HepG2 (cell line): ENCODE measurements around the gene NLRC4. TPM values are rescaled to one million over a fixed set of nuclear protein-coding genes. Genes with fewer than 3 reads are reported as not detected.

Experiments used
- AHDC1 ChIP-seq: sonication (generic); formaldehyde crosslinking; IDR thresholded peaks from 2 replicates; pipeline ENCODE4 v1.5.1; 2020; ENCODE audit warnings: mild to moderate bottlenecking, missing genetic modification reagents, borderline replicate concordance
- HMG20A ChIP-seq: IDR thresholded peaks from 2 replicates; pipeline ENCODE4 v1.6.1; 2016; ENCODE audit warnings: borderline replicate concordance
- HOXA9 ChIP-seq: sonication (generic); formaldehyde crosslinking; IDR thresholded peaks from 2 replicates; pipeline ENCODE4 v1.8.1; 2022; ENCODE audit warnings: missing genetic modification reagents, mild to moderate bottlenecking, moderate library complexity, borderline replicate concordance
- HOXD1 ChIP-seq: sonication (generic); formaldehyde crosslinking; IDR thresholded peaks from 2 replicates; pipeline ENCODE4 v1.5.0; 2020; ENCODE audit warnings: missing genetic modification reagents
- MEF2D ChIP-seq: sonication (generic); formaldehyde crosslinking; IDR thresholded peaks from 2 replicates; pipeline ENCODE4 v1.5.1; 2020; ENCODE audit warnings: mild to moderate bottlenecking, missing genetic modification reagents
- MXI1 ChIP-seq: IDR thresholded peaks from 3 replicates; pipeline ENCODE4 v1.6.1; 2012; ENCODE audit warnings: low read depth, low read length, inconsistent platforms, borderline replicate concordance
- PCBP1 ChIP-seq: fragments of 200-400 bp; formaldehyde crosslinking; IDR thresholded peaks from 2 replicates; pipeline ENCODE4 v1.6.1; 2017; ENCODE audit warnings: mild to moderate bottlenecking, low read depth, low read length, borderline replicate concordance
- PLSCR1 ChIP-seq: sonication (generic); formaldehyde crosslinking; IDR thresholded peaks from 2 replicates; pipeline ENCODE4 v1.5.0; 2020; ENCODE audit warnings: missing genetic modification reagents, mild to moderate bottlenecking, borderline replicate concordance
- RCOR2 ChIP-seq: IDR thresholded peaks from 2 replicates; pipeline ENCODE4 v1.6.1; 2016; ENCODE audit warnings: missing biosample characterization, missing genetic modification reagents
- SOX13 ChIP-seq, 3 experiments: fragments of 450-650 bp in 1 of 3; sonication (generic) in 1 of 3; formaldehyde crosslinking in 1 of 3; IDR thresholded peaks in 2 of 3; conservative IDR thresholded peaks in 1 of 3; 2 replicates each; pipeline versions ENCODE4 v1.5.0 to v1.6.1; 2016 to 2020; ENCODE audit warnings: antibody characterized with exemption in 1 of 3, mild to moderate bottlenecking in 1 of 3, missing compliant biosample characterization in 1 of 3, missing genetic modification reagents in 1 of 3, moderate library complexity in 1 of 3
- ZBTB34 ChIP-seq: sonication (generic); formaldehyde crosslinking; IDR thresholded peaks from 2 replicates; pipeline ENCODE4 v1.8.0; 2022; ENCODE audit warnings: mild to moderate bottlenecking, missing genetic modification reagents
- ZBTB46 ChIP-seq: sonication (generic); formaldehyde crosslinking; IDR thresholded peaks from 2 replicates; pipeline ENCODE4 v1.4.0; 2020; ENCODE audit warnings: mild to moderate bottlenecking, missing genetic modification reagents, borderline replicate concordance
- ZNF224 ChIP-seq: sonication (generic); formaldehyde crosslinking; IDR thresholded peaks from 2 replicates; pipeline ENCODE4 v1.5.0; 2020; ENCODE audit warnings: mild to moderate bottlenecking, missing genetic modification reagents
- ZNF574 ChIP-seq: sonication (generic); formaldehyde crosslinking; IDR thresholded peaks from 2 replicates; pipeline ENCODE4 v1.4.0; 2020; ENCODE audit warnings: missing genetic modification reagents
- polyA plus RNA-seq, 8 experiments: library from polyadenylated mRNA; depleted of rRNA in 3 of 8; stranded (reverse) in 7 of 8; unstranded in 1 of 8; fragments of >200 nt; fragmentation: Illumina TruSeq in 4 of 8; extraction: Trizol in 4 of 8; gene quantifications; 2 replicates each; pipeline versions ENCODE4 v1.2.1 to v1.2.3, GENCODE V29; 2011 to 2016; ENCODE audit warnings: low read depth in 4 of 8, missing spikeins in 1 of 8, mixed read lengths in 1 of 8; ENCODE audit not compliant: insufficient read depth in 1 of 8
- total RNA-seq, 5 experiments: library from RNA; depleted of rRNA; stranded (reverse); fragments of >200 nt; fragmentation: Illumina TruSeq; extraction: Trizol; gene quantifications; 2 replicates each; pipeline ENCODE4 v1.2.3, GENCODE V29; 2016; ENCODE audit warnings: low read depth in 1 of 5

Gene NLRC4
- total and polyA plus RNA-seq, 2 of the 13 experiments (the other 11 are each of a cell fraction or from before 2014, with no cell fraction given), result 0.15 to 0.29 TPM

GRCh38 chr2:32277674-32278477 is 13.2 kb upstream of the NLRC4 start, which contains the start of gene YIPF4 (continued):
- TF ChIP-seq ZNF574 (CRISPR knock-in tag) (peak; percentile 91), HOXA9 (CRISPR knock-in tag) (no peak), ZBTB46 (CRISPR knock-in tag) (no peak), ZNF224 (CRISPR knock-in tag) (no peak; the same call in 1 of the 2 replicates), PLSCR1 (no peak; the same call in 1 of the 2 replicates), AHDC1 (CRISPR knock-in tag) (no peak; the same call in none of the 2 replicates), PCBP1 (no peak), SOX13 (IDR thresholded peaks at IDR 0.05) (no peak), SOX13 (CRISPR knock-in tag; conservative IDR thresholded peaks at IDR 0.05 in 1 of 2, IDR thresholded peaks at IDR 0.05 in 1 of 2) (peak in 1 of 2 experiments; percentile 7; a peak in 1 of 4 replicates), MXI1 (peak; percentile 64; the same call in 1 of the 3 replicates), HOXD1 (peak; percentile 74; the same call in 1 of the 2 replicates), MEF2D (CRISPR knock-in tag) (no peak), HMG20A (CRISPR knock-in tag) (no peak; the same call in 1 of the 2 replicates), RCOR2 (CRISPR knock-in tag) (no peak), ZBTB34 (CRISPR knock-in tag) (peak; percentile 85)
